ENCODE results near the gene LONP2.

DNA sequence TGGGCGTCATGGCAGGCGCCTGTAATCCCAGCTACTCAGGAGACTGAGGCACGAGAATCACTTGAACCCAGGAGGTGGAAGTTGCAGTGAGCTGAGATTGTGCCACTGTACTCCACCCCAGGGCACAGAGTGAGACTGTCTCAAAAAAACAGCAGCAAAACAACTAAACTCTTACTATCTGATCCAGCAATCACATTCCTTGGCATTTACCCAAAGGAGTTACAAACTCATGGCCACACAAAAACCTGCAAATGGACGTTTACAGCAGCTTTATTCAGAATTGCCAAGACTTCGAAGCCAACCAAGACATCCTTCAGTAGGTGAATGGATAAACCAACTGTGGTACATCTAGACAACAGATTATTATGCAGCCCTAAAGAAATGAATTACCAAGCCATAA lies 137.1 kb downstream of the LONP2 start:
- TF ChIP-seq, protein P1, sequence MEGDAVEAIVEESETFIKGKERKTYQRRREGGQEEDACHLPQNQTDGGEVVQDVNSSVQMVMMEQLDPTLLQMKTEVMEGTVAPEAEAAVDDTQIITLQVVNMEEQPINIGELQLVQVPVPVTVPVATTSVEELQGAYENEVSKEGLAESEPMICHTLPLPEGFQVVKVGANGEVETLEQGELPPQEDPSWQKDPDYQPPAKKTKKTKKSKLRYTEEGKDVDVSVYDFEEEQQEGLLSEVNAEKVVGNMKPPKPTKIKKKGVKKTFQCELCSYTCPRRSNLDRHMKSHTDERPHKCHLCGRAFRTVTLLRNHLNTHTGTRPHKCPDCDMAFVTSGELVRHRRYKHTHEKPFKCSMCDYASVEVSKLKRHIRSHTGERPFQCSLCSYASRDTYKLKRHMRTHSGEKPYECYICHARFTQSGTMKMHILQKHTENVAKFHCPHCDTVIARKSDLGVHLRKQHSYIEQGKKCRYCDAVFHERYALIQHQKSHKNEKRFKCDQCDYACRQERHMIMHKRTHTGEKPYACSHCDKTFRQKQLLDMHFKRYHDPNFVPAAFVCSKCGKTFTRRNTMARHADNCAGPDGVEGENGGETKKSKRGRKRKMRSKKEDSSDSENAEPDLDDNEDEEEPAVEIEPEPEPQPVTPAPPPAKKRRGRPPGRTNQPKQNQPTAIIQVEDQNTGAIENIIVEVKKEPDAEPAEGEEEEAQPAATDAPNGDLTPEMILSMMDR (IDR thresholded peaks at IDR 0.05), result no peak
- no peak for TF ChIP-seq EP300 (IDR thresholded peaks at IDR 0.05)
